HG02610 (cell line): ENCODE measurements around the gene ME3.

Experiments used
- ATAC-seq: cut with Tn5 transposase; IDR thresholded peaks from one replicate; pipeline ENCODE4 v1.9.1; 2021; ENCODE audit warnings: mild to moderate bottlenecking, moderate library complexity; ENCODE audit not compliant: unreplicated experiment

Gene ME3

DNA sequence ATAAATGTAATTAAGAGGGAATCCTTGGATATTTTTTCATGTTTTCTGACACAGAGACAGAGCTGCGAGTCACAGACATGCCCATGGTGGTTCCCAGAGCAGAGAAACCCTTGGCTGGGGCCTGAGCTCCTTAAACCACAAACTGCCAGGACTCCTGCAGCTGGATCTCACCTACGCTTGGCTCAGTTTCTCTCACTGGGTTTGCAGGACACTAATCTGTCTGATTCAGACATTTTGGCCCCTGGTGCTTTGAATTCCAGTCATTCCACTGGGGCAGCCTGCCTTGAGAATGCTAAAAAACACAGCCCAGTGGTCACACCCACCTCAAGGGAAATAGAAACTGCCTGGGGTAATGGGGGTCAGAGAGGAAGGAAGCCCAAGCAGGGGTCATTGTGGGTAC, 175.1 kb downstream of the ME3 start:
- ATAC-seq, result no peak

DNA sequence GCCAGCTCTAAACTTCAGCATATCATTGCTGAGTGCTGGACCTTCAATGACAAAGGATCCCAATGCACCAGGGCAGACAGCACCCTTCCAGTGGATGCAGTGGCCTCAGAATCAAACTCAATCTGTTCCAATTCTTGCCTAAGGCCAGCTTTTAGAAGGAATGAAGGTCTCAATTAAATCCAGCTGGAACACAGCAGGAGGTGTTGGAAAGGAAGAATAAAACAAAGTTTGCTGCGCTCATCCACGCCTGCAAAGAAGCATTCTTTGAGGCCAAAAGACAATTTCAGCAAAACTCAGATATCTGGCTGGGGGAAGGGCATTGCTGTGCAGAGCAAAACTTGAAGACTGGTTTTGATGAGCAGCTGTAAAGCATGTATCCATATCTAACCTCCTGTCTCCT, 177.1 kb downstream of the ME3 start:
- ATAC-seq, result no peak

DNA sequence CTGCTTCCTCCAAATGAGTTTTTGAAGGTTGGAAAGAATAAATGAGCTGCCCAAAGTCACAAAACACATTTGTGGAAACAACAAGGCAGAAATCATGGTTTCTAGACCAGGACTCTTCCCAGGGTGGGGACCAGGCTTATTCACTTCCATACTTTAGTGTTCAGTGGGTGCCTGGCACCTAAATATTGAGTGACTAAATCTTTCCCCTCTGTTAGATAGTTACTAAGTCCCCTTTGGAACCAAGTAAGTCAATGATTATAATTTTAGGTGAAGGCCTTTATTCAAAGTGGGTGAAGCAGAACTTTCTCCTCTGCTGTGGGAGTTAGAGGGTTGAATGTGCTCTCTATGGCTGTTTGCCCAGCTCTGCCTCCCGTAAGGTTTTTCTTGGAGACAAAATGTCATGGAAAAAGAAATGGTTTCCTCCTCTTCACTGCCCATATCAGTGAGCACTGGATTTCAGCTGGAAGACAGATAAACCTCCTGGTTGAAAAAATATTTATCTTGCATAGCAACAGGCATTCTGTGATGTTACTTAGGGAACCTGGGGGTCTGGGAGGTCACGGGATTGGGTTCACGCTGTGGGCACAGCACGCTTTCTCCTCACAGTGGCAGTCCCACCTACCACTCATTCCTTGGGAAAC, 179.9 kb downstream of the ME3 start:
- ATAC-seq, result no peak

DNA sequence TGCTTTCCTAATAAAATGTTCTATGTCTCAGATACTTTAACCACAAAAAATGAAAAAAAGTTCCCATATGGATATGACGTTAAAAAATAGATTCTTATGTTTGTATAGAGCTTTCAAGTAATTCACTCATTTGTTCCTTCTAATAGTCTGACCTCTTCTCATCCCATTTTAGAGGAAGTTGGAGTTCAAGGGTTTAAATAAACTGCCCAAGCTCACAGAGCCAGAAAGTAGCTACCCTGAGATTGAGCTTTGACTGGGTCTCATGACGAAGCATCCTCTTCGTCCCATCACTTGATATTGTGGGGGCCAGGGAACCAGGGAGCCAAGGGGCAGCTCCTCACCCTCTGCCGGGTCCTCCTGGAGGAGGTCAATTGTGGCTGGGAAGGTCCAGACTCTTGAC, 181.4 kb downstream of the ME3 start:
- ATAC-seq, result no peak

DNA sequence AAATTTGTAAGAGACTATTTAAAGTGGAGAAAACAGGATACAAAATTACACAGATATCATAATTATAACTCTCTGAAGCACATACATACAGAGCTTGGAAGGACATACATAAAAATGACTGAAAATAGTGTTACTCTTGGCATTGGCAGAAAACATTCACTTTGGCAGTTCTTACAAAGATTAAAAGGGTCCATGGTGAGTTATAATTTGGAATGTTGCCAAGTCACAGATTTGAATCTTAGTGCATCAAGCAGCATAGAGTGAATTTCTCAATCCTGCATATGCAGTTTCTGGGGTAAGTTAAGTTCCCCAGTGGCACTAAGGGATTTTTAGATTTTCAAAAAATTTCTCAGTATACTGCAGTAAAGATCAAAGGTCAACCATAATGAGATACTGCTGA, 181.8 kb downstream of the ME3 start:
- no peak for ATAC-seq

DNA sequence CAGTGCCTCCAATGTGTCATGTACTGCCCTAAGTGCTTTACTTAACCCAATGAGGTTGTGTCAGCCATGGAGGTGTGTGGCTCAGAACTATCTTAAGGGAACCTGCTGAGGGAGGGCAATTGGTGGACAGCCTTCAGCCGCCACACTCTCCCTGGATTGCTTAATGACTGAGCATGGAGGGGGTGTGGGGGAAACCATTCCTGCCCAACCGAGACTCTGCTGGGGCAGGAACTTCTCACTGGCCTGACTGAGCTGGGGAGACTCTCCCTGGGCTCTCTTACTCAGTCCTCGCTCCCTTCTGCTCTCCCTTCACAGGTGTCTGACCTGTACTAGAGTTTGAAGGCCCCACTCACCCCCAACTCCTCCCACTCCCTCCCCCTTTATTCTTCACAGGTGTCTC, 183.0 kb downstream of the ME3 start:
- ATAC-seq, result no peak

DNA sequence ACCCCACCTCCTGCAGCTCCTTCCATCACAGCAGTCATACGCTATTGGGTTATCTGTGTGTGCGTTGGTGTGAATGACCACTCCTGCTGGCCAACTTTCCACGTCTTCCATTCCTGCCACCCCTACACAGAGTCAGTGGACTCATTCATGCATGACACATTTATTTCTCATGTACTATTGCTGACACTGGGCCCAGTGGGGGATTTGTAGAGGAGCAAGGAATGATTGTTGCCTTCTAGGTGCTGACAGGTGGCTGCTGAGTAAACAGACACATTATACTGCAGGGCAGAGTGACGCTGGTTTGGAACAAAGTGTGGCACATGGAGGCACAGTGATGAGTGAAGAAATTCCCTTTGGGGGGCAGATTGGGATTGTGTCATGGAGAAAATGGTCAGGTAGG, 183.9 kb downstream of the ME3 start:
- no peak for ATAC-seq

DNA sequence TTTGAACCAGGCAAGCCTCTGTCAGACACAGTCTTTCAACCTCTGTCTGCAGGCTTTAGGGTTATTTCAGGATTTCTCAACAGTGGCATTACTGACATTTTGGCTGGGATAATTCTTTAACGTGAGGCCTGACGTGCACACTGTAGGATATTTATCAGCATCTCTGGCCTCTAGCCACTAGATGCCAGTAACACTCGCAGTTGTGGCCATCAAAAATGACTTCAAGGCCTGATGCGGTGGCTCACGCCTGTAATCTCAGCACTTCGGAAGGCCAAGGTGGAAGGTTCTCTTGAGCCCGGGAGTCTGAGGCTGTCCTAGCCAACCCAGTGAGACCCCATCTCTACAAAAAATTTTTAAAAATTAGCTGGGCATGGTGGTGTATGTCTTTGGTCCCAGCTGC, 184.7 kb downstream of the ME3 start:
- ATAC-seq, result no peak

DNA sequence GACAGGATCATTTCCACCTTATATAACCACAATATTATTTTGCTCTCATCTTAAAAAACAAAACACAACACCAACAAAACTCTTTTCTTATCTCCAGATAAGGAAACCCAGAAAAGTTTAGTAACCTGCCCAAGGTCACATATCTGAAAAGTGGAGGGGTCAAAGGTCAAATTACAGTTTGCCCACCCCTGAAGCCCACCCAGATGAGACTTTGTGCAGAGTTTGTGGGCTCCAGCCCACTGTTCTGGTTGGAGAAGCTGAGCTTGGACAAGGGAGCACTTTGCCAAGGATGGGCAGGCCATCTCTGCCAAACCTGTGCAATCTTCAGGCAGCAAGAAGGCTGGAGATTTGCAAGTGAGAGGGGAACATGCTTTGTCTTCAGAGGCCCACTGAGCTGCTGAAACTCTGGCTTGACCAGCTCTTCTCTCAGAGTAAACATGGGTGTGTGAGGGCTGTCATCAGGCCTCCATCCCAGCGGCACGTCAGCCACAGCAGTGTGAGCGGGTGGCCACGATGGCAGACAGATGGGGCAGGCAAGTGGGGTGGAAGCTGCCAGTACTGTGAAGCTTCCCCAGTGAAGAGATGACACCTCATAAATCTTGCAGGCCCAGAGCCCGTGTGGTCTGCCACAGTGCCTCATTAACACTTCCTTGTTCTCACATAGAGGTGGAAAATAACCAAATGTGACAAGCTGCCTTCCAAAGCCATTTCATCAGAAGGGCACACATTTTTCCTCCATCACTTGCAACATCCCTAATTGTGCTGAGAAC, 186.0 kb downstream of the ME3 start:
- ATAC-seq, result no peak

DNA sequence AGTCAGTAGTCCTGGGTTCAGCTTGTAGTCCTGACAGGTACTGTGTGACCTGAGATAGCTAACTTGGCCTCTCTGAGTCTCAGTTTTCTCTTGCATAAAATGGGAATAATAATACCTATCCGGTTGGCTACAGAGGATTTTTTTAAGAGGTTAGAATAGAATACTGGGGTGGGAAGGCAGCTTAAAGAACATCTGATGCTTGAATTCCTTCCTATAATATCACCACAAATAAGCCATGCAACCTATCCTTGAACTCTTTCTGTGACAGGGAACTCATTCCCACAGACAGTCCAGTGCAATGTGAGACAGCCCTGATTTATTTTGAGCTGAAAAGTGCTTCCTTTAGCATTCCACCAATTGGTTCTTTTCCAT, 187.6 kb downstream of the ME3 start:
- ATAC-seq, result no peak

DNA sequence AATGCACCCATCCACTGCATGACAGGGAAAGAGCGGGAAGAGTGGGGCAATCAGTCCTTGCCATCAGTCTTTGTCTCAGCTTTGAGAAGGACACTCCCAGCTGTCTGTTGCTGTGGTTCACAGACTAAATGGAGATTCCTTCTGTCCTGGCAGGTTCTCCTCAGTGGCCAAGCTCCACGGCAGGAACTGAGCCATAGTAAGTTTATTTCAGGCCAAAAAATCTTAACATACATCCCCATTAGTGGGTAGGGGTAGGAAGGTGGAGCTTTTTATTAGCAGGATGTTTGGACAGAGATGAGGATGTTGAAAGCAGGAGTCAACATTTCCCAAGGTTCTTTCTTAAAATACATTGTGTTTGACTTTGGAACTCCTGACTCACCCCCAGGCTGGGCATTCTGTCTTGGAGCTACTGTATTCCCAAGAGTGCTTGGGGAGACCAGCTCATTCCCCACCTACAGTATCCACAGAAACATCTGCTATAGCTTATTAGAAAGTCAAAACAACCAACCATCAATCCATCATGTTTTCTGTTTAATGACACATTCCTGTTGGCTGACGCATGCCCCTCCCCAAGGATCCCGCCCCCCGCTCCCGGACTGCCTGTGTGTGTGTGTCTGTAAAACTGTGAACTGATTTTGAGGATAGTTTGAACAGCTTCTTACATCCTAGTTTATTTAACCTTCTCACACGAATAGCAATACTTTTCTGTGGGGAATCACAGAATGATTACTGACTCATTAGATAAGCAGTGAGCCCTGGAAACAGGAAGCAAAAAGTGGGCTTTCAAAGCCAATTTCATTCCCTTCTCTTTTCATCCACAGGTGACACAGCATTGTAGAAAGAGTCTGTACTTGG, 188.2 kb downstream of the ME3 start:
- no peak for ATAC-seq

DNA sequence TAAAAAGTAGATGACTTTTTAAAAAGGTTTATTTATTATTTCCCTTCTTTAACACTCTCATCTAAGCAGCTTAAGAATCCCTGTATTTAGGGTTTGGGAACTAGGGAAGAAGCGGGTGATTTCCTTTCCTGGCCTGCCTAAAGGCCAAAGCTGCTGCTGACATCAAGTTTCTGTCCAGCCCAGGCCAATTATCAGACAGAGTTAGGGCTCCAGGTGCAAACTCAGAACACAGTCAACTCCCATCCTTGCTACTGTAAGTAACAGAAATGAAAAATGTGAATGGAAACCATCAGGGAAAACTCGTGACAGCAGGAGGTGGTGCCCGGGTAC, 188.8 kb downstream of the ME3 start:
- no peak for ATAC-seq

DNA sequence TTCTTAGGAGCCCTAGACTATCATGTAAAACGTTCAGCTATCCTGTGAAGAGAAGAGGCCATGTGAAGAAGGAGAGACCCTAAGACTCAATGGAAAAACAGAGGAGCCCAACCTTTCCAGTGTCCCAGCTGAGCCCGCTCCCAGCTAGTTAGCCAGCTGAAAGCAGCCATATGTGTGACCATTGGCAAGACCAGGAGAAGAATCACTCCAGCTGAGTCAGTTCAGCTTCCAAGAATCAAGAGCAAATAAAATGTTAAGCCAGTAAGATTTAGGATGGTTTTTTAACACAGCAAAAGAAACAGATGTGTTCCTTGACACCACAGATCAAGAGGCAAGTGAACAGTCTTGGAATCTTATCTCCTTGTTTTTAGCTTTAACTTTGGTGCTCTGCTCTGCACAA, 189.7 kb downstream of the ME3 start:
- ATAC-seq, result no peak

DNA sequence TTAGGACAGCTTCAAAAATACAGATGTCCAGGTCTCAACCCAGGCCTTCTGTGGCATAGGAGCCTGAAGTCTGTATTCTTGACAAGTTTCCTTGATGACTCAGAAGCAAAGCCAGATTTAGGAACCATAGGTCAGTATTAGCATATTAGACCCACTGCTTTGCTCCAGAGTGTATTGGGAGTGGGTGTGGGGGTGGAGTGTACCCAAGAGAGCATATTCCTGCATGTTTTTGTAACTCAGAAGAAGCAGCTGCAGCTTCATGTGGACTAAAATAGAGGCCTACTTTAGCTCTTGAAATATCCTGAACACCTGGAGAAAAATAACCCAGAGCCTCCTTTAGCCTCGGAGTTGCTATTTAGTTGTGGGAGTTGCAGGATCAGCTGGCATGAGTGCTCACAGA, 191.0 kb downstream of the ME3 start:
- no peak for ATAC-seq

DNA sequence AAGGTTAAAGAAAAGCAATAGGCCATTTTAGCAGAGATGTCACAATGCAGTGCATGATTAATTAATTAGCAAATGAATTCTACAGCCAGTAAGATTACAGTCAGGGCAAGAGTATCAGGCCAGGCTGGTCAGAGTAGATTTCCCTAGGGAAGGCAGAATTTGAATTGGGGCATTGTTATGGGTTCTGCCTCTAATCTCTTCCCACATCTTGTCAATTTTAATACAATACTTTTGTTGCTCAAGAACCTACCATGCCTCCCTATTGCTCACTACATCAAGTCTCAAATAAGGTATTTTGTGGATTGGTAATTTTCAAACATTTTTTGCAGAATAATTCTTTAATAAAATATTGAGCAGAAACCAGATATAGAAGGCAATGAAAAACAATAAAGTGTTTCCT, 194.1 kb downstream of the ME3 start:
- ATAC-seq, result no peak

DNA sequence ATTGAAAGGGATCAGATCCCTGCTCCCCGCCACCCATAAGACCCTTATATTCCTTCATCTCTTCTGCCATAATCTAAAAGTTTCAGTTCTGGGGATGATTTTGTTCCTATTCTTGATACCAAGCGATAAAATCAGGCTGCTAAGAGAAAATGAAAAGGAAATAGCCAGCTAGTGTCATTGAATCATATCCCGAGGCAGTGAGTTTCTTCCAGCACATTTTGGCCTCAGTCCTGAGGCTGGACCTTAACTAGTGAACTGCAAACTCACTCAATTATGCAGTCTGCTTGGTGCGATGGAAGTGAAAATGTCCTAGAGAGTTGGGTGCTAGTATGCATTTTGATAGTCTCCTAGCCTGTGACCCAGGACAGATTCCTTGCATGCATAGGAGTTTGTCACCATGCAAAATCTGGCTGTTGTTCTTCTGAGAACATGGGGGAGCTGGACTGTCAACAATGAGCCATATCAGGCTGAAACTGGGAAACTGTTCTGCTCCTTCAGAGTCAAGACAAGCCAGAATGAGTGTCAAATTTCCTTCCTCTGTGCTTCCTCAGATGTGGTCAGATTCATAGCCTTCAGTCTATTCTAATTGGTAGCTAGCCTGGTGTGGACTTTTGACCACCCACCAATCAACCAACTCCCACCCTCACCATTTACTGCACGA, 194.8 kb downstream of the ME3 start:
- ATAC-seq, result no peak

DNA sequence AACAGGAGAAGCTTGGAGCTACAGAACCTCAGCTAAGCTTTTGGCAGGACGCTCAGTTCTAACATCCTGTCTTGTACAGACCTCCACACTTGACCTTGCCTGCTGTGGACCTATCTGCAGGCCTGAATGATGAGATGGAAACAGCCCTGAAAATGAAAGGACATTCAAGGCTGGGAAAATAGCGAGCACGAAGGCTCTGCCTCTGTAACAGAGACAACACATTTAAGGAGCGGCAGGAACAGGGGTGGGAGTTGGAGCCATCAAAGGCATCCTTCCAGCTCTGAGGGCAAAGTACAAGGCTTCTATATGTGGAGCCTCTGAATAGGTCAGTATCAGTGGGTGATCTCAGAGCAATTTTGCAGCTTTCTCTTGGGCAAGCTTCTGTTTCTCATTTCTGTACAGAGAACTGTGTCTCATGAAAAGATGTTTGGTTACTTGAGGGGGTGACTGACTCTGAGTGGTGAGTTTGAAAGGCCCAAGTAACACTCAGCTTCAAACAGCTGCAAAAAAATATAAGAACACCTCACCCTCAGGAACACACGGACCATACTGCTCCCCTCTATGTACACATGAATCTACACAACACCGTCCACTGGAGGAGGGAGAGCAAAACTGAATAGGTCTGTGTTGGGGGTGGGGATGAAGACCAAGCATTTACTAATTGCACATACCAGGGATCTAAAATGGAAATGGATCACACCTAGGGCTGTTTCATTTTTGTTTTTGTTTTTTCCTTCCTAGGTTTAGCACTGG, 196.1 kb downstream of the ME3 start:
- ATAC-seq, result no peak

DNA sequence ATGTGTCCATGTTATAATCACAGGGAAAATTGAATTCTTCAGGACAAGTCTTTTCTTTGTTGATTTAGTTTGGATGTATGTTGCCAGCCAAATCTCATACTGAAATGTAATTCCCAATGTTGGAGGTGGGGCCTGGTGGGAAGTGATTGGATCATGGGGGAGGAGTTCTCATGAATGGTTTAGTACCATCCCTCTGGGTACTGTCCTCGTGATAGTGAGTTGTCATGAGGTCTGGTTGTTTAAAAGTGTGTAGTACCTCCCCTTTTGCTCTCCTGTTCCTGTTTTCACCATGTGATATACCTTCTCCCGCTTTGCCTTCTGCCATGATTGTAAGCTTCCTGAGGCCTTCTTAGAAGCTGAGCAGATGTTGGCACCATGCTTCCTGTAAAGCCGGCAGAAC, 197.4 kb downstream of the ME3 start:
- ATAC-seq, result no peak

DNA sequence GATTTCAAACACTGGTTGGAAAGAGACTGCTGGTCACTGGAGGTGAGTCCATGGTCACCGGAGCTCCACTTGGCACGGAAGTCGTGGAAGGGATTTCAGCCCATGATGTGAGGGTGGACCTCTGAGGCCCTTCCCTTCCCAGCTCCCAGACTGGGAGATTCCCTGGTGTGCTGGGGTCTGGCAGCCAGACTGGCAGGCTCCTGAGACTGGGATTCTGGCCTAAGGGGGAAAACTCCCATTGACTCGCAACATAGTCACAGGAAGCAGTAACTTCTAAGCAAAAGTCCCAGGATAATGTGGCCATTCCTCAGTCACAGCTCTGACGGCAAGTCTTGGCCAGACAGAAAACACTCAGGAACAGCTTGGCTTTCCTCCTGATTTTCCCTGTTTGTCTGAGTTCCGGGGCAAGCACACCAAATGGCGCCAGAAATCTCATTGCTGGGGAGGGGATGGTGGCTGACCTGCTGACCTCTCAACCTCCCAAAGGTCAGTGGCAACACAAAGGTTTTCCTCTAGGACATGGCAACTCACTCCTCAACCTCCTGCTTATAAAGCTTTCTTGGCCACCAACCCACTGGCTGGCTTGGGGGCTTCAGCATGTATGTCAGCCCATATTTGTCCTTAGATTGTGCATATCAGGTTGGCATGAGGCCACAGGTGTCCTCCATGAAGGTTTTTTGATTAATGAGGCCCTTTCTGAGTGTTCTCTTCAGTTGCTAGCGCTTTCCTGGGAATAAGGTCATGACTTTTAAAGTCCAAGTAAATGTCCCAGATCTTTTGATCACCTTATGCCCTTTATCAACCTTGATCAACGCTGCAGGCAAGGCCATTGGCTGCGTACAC, 198.2 kb downstream of the ME3 start:
- ATAC-seq, result no peak
